HEK293 (cell line): ENCODE measurements around the gene CKS1B.

Source experiments
- CTCF ChIA-PET: fragments of 350-600 bp; formaldehyde crosslinking; extraction: SDS; loops from one replicate; lab custom pipeline; 2021; ENCODE audit warnings: antibody characterized with exemption; lab: Yijun Ruan, JAX
- POLR2A ChIA-PET: fragments of 300-600 bp; formaldehyde crosslinking; extraction: SDS; loops from one replicate; lab custom pipeline; 2020; ENCODE audit warnings: antibody characterized with exemption, inconsistent platforms; lab: Yijun Ruan, JAX
- H3K27ac ChIP-seq: fragments of 200-500 bp; sonication (Bioruptor generic); 2 replicates; pipeline ENCODE4 v1.5.1; 2014; ENCODE audit warnings: low read depth, low read length, control low read depth, inconsistent platforms; ENCODE audit errors: extremely low read depth
- H3K36me3 ChIP-seq, 2 experiments: fragments of 200-500 bp in 1 of 2; sonication (Bioruptor generic) in 1 of 2; 1 replicate in 1 of 2; 2 replicates in 1 of 2; pipeline ENCODE4 v1.5.1; 2014 to 2017; ENCODE audit warnings: inconsistent platforms in 2 of 2, low read length in 2 of 2; ENCODE audit not compliant: control insufficient read depth in 2 of 2, insufficient read depth in 1 of 2
- H3K4me1 ChIP-seq: fragments of 200-500 bp; sonication (Bioruptor generic); 2 replicates; pipeline ENCODE4 v1.5.1; 2014; ENCODE audit warnings: mild to moderate bottlenecking, low read length, inconsistent platforms; ENCODE audit not compliant: control insufficient read depth, insufficient read depth
- H3K4me3 ChIP-seq: 2 replicates; pipeline ENCODE4 v1.5.1; 2011; ENCODE audit warnings: low read depth, mild to moderate bottlenecking, control low read depth, low read length, moderate library complexity
- H3K9me3 ChIP-seq: fragments of 200-500 bp; sonication (Bioruptor generic); 2 replicates; pipeline ENCODE4 v1.5.1; 2014; ENCODE audit warnings: low read depth, low read length, inconsistent platforms; ENCODE audit not compliant: control insufficient read depth, insufficient read depth
- BCL11B ChIP-seq: fragments of 450-650 bp; formaldehyde crosslinking; IDR thresholded peaks from 2 replicates; pipeline ENCODE4 v1.5.1; 2016; ENCODE audit warnings: low read depth, missing biosample characterization, missing genetic modification characterization
- GLIS1 ChIP-seq: fragments of 450-650 bp; formaldehyde crosslinking; IDR thresholded peaks from 2 replicates; pipeline ENCODE4 v1.5.1; 2016; ENCODE audit warnings: missing biosample characterization, missing genetic modification characterization
- KLF1 ChIP-seq: fragments of 450-650 bp; formaldehyde crosslinking; IDR thresholded peaks from 2 replicates; pipeline ENCODE4 v1.5.1; 2016; ENCODE audit warnings: missing biosample characterization, missing genetic modification characterization
- KLF7 ChIP-seq: fragments of 450-650 bp; formaldehyde crosslinking; IDR thresholded peaks from 2 replicates; pipeline ENCODE4 v1.5.1; 2016; ENCODE audit warnings: missing biosample characterization, missing genetic modification characterization, borderline replicate concordance
- SCRT1 ChIP-seq: fragments of 450-650 bp; formaldehyde crosslinking; IDR thresholded peaks from 2 replicates; pipeline ENCODE4 v1.5.1; 2016; ENCODE audit warnings: missing biosample characterization, missing genetic modification characterization, borderline replicate concordance
- SCRT2 ChIP-seq: fragments of 450-650 bp; formaldehyde crosslinking; IDR thresholded peaks from 2 replicates; pipeline ENCODE4 v1.5.1; 2016; ENCODE audit warnings: missing biosample characterization, missing genetic modification characterization
- ZBTB1 ChIP-seq: fragments of 450-650 bp; formaldehyde crosslinking; IDR thresholded peaks from 2 replicates; pipeline ENCODE4 v1.5.1; 2016; ENCODE audit warnings: missing biosample characterization, missing genetic modification characterization
- ZBTB48 ChIP-seq: fragments of 450-650 bp; formaldehyde crosslinking; IDR thresholded peaks from 2 replicates; pipeline ENCODE4 v1.5.1; 2016; ENCODE audit warnings: missing biosample characterization, missing genetic modification characterization
- ZNF239 ChIP-seq: fragments of 450-650 bp; formaldehyde crosslinking; IDR thresholded peaks from 2 replicates; pipeline ENCODE4 v1.5.1; 2016; ENCODE audit warnings: missing biosample characterization, missing genetic modification characterization
- ZNF394 ChIP-seq: fragments of 450-650 bp; formaldehyde crosslinking; IDR thresholded peaks from 2 replicates; pipeline ENCODE4 v1.5.1; 2016; ENCODE audit warnings: missing biosample characterization, missing genetic modification characterization, mild to moderate bottlenecking, moderate library complexity, borderline replicate concordance
- ZNF513 ChIP-seq: fragments of 450-650 bp; IDR thresholded peaks from 2 replicates; pipeline ENCODE4 v1.5.1; 2018; ENCODE audit warnings: missing biosample characterization, missing genetic modification characterization
- ZNF629 ChIP-seq: fragments of 450-650 bp; formaldehyde crosslinking; IDR thresholded peaks from 2 replicates; pipeline ENCODE4 v1.5.1; 2017; ENCODE audit warnings: missing biosample characterization, missing genetic modification characterization
- ZNF658 ChIP-seq: fragments of 450-650 bp; formaldehyde crosslinking; IDR thresholded peaks from 2 replicates; pipeline ENCODE4; 2016; ENCODE audit warnings: missing biosample characterization, missing genetic modification characterization
- ZNF692 ChIP-seq: fragments of 450-650 bp; formaldehyde crosslinking; IDR thresholded peaks from 2 replicates; pipeline ENCODE4 v1.5.1; 2016; ENCODE audit warnings: missing biosample characterization, missing genetic modification characterization
- TF ChIP-seq, protein P1 (sequence below): fragments of 450-650 bp; formaldehyde crosslinking; IDR thresholded peaks from 2 replicates; pipeline ENCODE4 v1.5.1; 2016; ENCODE audit warnings: missing biosample characterization, missing genetic modification characterization
- TF ChIP-seq, protein P2 (sequence below): fragments of 450-650 bp; formaldehyde crosslinking; IDR thresholded peaks from 2 replicates; pipeline ENCODE4 v1.5.1; 2016; ENCODE audit warnings: missing biosample characterization, missing genetic modification characterization

Gene CKS1B

GRCh38 chr1:154963643-154964042 is 10.8 kb upstream of the CKS1B start:
- Histone ChIP-seq H3K4me1 (peaks cover 8% of the 10 kb centered on the region), H3K4me3 (no peak overlapping the region), H3K27ac (no peak overlapping the region), H3K9me3 (no peaks in the 10 kb centered on the region), H3K36me3 (peaks cover under 1 to 70% of the 10 kb centered on the region in 2 experiments)
- no peak for TF ChIP-seq ZBTB48 (tag by site-specific recombination)
- TF ChIP-seq KLF1: no peak
- no peak for TF ChIP-seq ZNF629 (tag by site-specific recombination)
- peak; percentile 51; the same call in 1 of the 2 replicates for TF ChIP-seq SCRT1 (tag by site-specific recombination)
- TF ChIP-seq, protein P1, sequence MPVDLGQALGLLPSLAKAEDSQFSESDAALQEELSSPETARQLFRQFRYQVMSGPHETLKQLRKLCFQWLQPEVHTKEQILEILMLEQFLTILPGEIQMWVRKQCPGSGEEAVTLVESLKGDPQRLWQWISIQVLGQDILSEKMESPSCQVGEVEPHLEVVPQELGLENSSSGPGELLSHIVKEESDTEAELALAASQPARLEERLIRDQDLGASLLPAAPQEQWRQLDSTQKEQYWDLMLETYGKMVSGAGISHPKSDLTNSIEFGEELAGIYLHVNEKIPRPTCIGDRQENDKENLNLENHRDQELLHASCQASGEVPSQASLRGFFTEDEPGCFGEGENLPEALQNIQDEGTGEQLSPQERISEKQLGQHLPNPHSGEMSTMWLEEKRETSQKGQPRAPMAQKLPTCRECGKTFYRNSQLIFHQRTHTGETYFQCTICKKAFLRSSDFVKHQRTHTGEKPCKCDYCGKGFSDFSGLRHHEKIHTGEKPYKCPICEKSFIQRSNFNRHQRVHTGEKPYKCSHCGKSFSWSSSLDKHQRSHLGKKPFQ: no peak
- TF ChIP-seq SCRT2 (tag by site-specific recombination): peak; percentile 60
- ChIA-PET CTCF (interaction anchor here (0.7 to 1.0 kb wide), 3 partner anchors 9 to 201 kb away, joined by 3 to 4 read pairs (median 3); partner anchors contain the start of gene ADAM15), POLR2A (interaction anchor here (1.0 to 3.2 kb wide), 3 partner anchors 9 to 19 kb away, joined by 4 to 13 read pairs (median 6); partner anchors contain the start of genes CKS1B and FLAD1)

DNA sequence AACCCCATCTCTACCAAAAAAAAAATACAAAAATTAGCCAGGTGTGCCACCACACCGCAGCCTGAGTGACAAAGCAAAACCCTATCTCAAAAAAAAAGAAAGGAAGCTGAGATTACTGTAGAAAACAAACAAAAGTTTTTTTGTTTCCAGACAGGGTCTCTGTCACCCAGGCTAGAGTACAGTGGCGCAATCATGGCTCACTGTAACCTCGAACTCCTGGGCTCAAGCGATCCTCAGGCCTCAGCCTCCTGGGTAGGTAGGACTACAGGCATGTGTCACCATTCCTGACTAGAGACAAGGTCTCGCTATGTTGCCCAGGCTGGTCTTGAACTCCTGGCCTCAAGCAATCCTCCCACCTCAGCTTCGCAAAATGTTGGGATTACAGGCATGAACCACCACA is 10.1 kb upstream of the CKS1B start:
- CTCF ChIA-PET: interaction anchor here (0.6 to 1.4 kb wide), 4 partner anchors 8 to 200 kb away, joined by 3 to 5 read pairs (median 4); partner anchors contain the start of gene PBXIP1
- POLR2A ChIA-PET: interaction anchor here (1.7 to 3.2 kb wide), 3 partner anchors 8 to 19 kb away, joined by 3 to 13 read pairs (median 6); partner anchors contain the start of genes CKS1B and FLAD1
- H3K27ac ChIP-seq: no peak overlapping the region
- H3K4me1 ChIP-seq: peaks cover 8% of the 10 kb centered on the region
- TF ChIP-seq, protein P2, sequence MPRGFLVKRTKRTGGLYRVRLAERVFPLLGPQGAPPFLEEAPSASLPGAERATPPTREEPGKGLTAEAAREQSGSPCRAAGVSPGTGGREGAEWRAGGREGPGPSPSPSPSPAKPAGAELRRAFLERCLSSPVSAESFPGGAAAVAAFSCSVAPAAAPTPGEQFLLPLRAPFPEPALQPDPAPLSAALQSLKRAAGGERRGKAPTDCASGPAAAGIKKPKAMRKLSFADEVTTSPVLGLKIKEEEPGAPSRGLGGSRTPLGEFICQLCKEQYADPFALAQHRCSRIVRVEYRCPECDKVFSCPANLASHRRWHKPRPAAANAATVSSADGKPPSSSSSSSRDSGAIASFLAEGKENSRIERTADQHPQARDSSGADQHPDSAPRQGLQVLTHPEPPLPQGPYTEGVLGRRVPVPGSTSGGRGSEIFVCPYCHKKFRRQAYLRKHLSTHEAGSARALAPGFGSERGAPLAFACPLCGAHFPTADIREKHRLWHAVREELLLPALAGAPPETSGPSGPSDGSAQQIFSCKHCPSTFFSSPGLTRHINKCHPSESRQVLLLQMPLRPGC (tag by site-specific recombination): no peak
- TF ChIP-seq ZNF239 (tag by site-specific recombination) (no peak), KLF7 (tag by site-specific recombination) (no peak), ZNF394 (tag by site-specific recombination) (no peak), ZNF692 (tag by site-specific recombination) (no peak), GLIS1 (no peak), BCL11B (no peak), ZNF513 (tag by site-specific recombination) (no peak), ZBTB1 (tag by site-specific recombination) (no peak), SCRT2 (tag by site-specific recombination) (no peak), ZNF658 (tag by site-specific recombination) (no peak)
- no peaks in the 10 kb centered on the region for H3K9me3 ChIP-seq
- H3K36me3 ChIP-seq: peaks cover 0 to 70% of the 10 kb centered on the region in 2 experiments; a peak in 2 of 3 replicates
- H3K4me3 ChIP-seq: no peak overlapping the region
